ENCODE measurements around the gene ANGPTL2.
"Not testable (repeated sequence)": the region's sequence is repeated elsewhere in the genome, so short reads cannot be mapped to it uniquely, and the experiment has no call there.

The ANGPTL2 gene

GRCh38 chr9:127147251-127147650 is 24.8 kb upstream of the ANGPTL2 start:
- no peaks in the 10 kb centered on the region for H3K4me1 ChIP-seq (ENCODE audit: control insufficient read depth in 1 of 2, insufficient read depth in 1 of 2, low read depth in 1 of 2, low read length in 1 of 2)
- H3K36me3 ChIP-seq: no peaks in the 10 kb centered on the region
- H3K27ac ChIP-seq: no peak overlapping the region
- H3K27me3 ChIP-seq: peaks cover 9% of the 10 kb centered on the region
- H3K4me3 ChIP-seq (ENCODE audit: low read depth in 1 of 2, low read length in 1 of 2): no peak overlapping the region
- H3K9me3 ChIP-seq: no peaks in the 10 kb centered on the region
- TF ChIP-seq CTCF (IDR thresholded peaks at IDR 0.05): no peak

GRCh38 chr9:127146841-127147240 is 24.4 kb upstream of the ANGPTL2 start:
- not testable (repeated sequence) for H3K27me3 ChIP-seq; H3K36me3 ChIP-seq; H3K4me1 ChIP-seq (ENCODE audit: control insufficient read depth in 1 of 2, insufficient read depth in 1 of 2, low read depth in 1 of 2, low read length in 1 of 2); H3K27ac ChIP-seq; H3K4me3 ChIP-seq (ENCODE audit: low read depth in 1 of 2, low read length in 1 of 2); H3K9me3 ChIP-seq

- H3K9me3 ChIP-seq: no peaks in the 10 kb centered on the region
- no peaks in the 10 kb centered on the region for H3K4me1 ChIP-seq (ENCODE audit: control insufficient read depth in 1 of 2, insufficient read depth in 1 of 2, low read depth in 1 of 2, low read length in 1 of 2)
- H3K27me3 ChIP-seq: peaks cover 6% of the 10 kb centered on the region
- TF ChIP-seq CTCF (IDR thresholded peaks at IDR 0.05): no peak
- H3K36me3 ChIP-seq: no peaks in the 10 kb centered on the region
- no peak overlapping the region for H3K4me3 ChIP-seq (ENCODE audit: low read depth in 1 of 2, low read length in 1 of 2)
- no peak overlapping the region for H3K27ac ChIP-seq
These were observed 22.4 kb upstream of the ANGPTL2 start for GRCh38 chr9:127144670-127145445.

- no peaks in the 10 kb centered on the region for H3K4me1 ChIP-seq (ENCODE audit: control insufficient read depth in 1 of 2, insufficient read depth in 1 of 2, low read depth in 1 of 2, low read length in 1 of 2)
- no peak overlapping the region for H3K4me3 ChIP-seq (ENCODE audit: low read depth in 1 of 2, low read length in 1 of 2)
- no peak for TF ChIP-seq CTCF (IDR thresholded peaks at IDR 0.05)
These were observed 21.6 kb upstream of the ANGPTL2 start for GRCh38 chr9:127143920-127144465.

GRCh38 chr9:127142931-127143464 is 20.6 kb upstream of the ANGPTL2 start:
- Histone ChIP-seq H3K9me3 (no peaks in the 10 kb centered on the region), H3K4me3 (ENCODE audit: low read depth in 1 of 2, low read length in 1 of 2) (no peak overlapping the region), H3K4me1 (ENCODE audit: control insufficient read depth in 1 of 2, insufficient read depth in 1 of 2, low read depth in 1 of 2, low read length in 1 of 2) (no peaks in the 10 kb centered on the region), H3K27ac (no peak overlapping the region), H3K27me3 (peaks cover 6% of the 10 kb centered on the region), H3K36me3 (no peaks in the 10 kb centered on the region)
- TF ChIP-seq CTCF (IDR thresholded peaks at IDR 0.05): no peak

More at GRCh38 chr9:127143920-127144465, 21.6 kb upstream of the ANGPTL2 start:
- H3K27ac ChIP-seq: no peak overlapping the region
- no peaks in the 10 kb centered on the region for H3K9me3 ChIP-seq
- H3K27me3 ChIP-seq: peaks cover 6% of the 10 kb centered on the region
- H3K36me3 ChIP-seq: no peaks in the 10 kb centered on the region

GRCh38 chr9:127142291-127142690 is 19.9 kb upstream of the ANGPTL2 start:
- Histone ChIP-seq H3K4me3 (ENCODE audit: low read depth in 1 of 2, low read length in 1 of 2) (no peak overlapping the region), H3K36me3 (no peaks in the 10 kb centered on the region), H3K4me1 (ENCODE audit: control insufficient read depth in 1 of 2, insufficient read depth in 1 of 2, low read depth in 1 of 2, low read length in 1 of 2) (no peaks in the 10 kb centered on the region), H3K27ac (no peak overlapping the region), H3K9me3 (no peaks in the 10 kb centered on the region), H3K27me3 (peaks cover 1% of the 10 kb centered on the region)
- no peak for TF ChIP-seq CTCF (IDR thresholded peaks at IDR 0.05)
